ENCODE data around the gene LMF2.
"Not testable (repeated sequence)": the region's sequence is repeated elsewhere in the genome, so short reads cannot be mapped to it uniquely, and the experiment has no call there.

LMF2 gene

GRCh38 chr22:50507421-50507990 is at the start of gene LMF2:
TSS of gene LMF2 (minus strand) at chr22:50507702. CDS start at chr22:50507675, 27 bp downstream.
- DNase-seq (ENCODE audit: low read depth) = peak; percentile 91

- no peak for DNase-seq (ENCODE audit: low read depth)
These were observed 49.2 kb upstream of the LMF2 start for GRCh38 chr22:50556703-50557102.

- no peak for DNase-seq (ENCODE audit: low read depth)
These were observed 45.8 kb upstream of the LMF2 start for GRCh38 chr22:50553310-50553709.

GRCh38 chr22:50551160-50551752 is 43.8 kb upstream of the LMF2 start:
- no peak for DNase-seq (ENCODE audit: low read depth)

GRCh38 chr22:50550395-50550794 is 42.9 kb upstream of the LMF2 start:
- DNase-seq (ENCODE audit: low read depth) = no peak

GRCh38 chr22:50548921-50549790 is 41.7 kb upstream of the LMF2 start:
- DNase-seq (ENCODE audit: low read depth) = no peak

GRCh38 chr22:50548040-50548920 is 40.8 kb upstream of the LMF2 start:
- DNase-seq (ENCODE audit: low read depth) = peak; percentile 46

- no peak for DNase-seq (ENCODE audit: low read depth)
These were observed 39.9 kb upstream of the LMF2 start for GRCh38 chr22:50547263-50547985.

GRCh38 chr22:50546326-50547262 is 39.1 kb upstream of the LMF2 start:
- DNase-seq (ENCODE audit: low read depth) = no peak

GRCh38 chr22:50545522-50546325 is 38.2 kb upstream of the LMF2 start, which contains the start of gene KLHDC7B:
TSS of gene KLHDC7B (plus strand) at chr22:50545899. CDS start at chr22:50546244, 345 bp downstream.
- DNase-seq (ENCODE audit: low read depth) = no peak

- no peak for DNase-seq (ENCODE audit: low read depth)
These were observed 37.3 kb upstream of the LMF2 start for GRCh38 chr22:50544746-50545253.

GRCh38 chr22:50544078-50544745 is 36.7 kb upstream of the LMF2 start:
- peak; percentile 77 for DNase-seq (ENCODE audit: low read depth)

- no peak for DNase-seq (ENCODE audit: low read depth)
These were observed 35.0 kb upstream of the LMF2 start for GRCh38 chr22:50542416-50542927.

GRCh38 chr22:50541667-50542026 is 34.1 kb upstream of the LMF2 start:
- DNase-seq (ENCODE audit: low read depth) = not testable (repeated sequence)

- no peak for DNase-seq (ENCODE audit: low read depth)
These were observed 32.9 kb upstream of the LMF2 start for GRCh38 chr22:50540381-50540780.

- DNase-seq (ENCODE audit: low read depth) = no peak
These were observed 30.3 kb upstream of the LMF2 start for GRCh38 chr22:50537765-50538164.

- no peak for DNase-seq (ENCODE audit: low read depth)
These were observed 28.7 kb upstream of the LMF2 start for GRCh38 chr22:50536226-50536625.

- DNase-seq (ENCODE audit: low read depth) = no peak
These were observed 27.6 kb upstream of the LMF2 start for GRCh38 chr22:50535113-50535512.

All from activated T-helper 9 cell treated with anti-CD3 and anti-CD28 coated beads, Interleukin-2, amount 50 U/mL, for 16 hours (primary cell).